ENCODE data around the gene CDYL2. TPM values are rescaled to one million over a fixed set of nuclear protein-coding genes. Genes with fewer than 3 reads are reported as not detected.

CDYL2 gene
- total RNA-seq, 1 donor from 2014 or later = 3.4 TPM

DNA sequence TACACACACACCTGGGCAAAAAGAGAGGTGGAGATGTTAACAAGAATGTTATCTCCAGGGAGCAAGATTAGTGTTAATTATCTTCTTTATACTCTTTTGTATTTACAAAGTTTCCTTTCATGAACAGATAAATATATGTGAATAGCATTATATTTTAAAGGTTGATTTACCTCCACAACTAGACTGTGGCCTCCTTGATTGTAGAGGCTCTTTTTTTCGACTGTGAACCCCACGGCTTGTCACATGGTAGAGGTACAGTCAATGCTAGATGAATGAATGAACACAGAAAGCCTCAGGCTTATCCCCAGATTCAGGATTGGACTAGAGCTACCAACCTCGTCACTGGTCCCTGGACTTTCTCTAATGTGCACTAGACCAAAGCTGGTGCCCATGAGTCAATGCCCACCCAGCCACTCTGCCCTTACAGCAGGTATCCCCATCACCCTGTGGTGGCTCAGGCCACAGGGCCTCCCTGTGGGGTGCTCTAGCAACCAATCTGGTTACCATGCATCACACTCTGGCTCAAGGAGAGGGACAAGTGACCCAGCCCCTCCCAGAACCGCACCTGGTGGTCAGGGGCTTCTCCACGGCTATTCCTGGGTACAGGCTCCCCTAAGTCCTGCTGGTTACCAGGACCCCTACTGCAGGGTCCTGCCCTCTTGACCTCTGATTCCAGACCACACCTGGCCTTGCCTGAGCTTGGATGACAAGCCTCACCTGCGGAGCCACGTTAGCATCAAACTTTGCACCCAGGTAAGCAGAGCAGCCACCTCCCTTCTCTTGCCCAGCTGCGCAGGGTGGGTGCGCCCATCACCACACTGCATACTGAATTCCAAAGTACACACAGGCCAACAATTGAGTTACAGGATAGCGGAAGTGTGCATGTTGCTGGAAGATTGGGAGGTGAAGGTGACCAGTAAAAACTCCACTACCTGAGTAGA is 101.0 kb downstream of the CDYL2 start:
- Mint-ChIP-seq H3K4me1 (peaks cover 8% of the 10 kb centered on the region), H3K9me3 (no peaks in the 10 kb centered on the region), H3K36me3 (ENCODE audit: low read depth) (no peaks in the 10 kb centered on the region), H3K27me3 (no peaks in the 10 kb centered on the region), H3K4me3 (no peak overlapping the region), H3K27ac (no peak overlapping the region)
- POLR2A ChIA-PET = no interaction called here
- intact Hi-C loops (cut with micrococcal nuclease) = no loop called here
- DNase-seq (no peak), ATAC-seq (ENCODE audit: low read depth) (no peak)
- TF ChIP-seq, protein P1, sequence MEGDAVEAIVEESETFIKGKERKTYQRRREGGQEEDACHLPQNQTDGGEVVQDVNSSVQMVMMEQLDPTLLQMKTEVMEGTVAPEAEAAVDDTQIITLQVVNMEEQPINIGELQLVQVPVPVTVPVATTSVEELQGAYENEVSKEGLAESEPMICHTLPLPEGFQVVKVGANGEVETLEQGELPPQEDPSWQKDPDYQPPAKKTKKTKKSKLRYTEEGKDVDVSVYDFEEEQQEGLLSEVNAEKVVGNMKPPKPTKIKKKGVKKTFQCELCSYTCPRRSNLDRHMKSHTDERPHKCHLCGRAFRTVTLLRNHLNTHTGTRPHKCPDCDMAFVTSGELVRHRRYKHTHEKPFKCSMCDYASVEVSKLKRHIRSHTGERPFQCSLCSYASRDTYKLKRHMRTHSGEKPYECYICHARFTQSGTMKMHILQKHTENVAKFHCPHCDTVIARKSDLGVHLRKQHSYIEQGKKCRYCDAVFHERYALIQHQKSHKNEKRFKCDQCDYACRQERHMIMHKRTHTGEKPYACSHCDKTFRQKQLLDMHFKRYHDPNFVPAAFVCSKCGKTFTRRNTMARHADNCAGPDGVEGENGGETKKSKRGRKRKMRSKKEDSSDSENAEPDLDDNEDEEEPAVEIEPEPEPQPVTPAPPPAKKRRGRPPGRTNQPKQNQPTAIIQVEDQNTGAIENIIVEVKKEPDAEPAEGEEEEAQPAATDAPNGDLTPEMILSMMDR (IDR thresholded peaks at IDR 0.05) = no peak
- CTCF ChIA-PET = no interaction called here

DNA sequence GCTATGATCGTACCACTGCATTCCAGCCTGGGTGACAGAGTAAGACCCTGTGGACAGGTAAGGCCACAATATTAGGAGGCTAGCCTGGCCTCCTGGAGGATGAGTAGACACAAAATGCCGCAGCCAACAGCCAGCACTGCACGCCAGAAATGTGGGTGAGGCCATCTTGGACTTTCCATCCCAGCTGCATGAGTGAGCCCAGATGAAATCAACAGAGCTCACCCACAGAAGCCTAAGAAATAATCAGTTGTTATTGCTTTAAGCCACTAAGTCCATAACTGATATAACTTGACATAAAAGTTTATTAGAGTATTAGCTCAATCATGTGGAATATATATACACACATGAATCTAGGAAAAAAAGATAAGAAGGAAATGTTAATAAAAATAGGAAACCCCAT is 101.7 kb downstream of the CDYL2 start:
- Mint-ChIP-seq H3K4me3 (no peak overlapping the region), H3K4me1 (peaks cover 8% of the 10 kb centered on the region), H3K9me3 (no peaks in the 10 kb centered on the region), H3K36me3 (ENCODE audit: low read depth) (no peaks in the 10 kb centered on the region), H3K27me3 (no peaks in the 10 kb centered on the region), H3K27ac (no peak overlapping the region)
- ChIA-PET CTCF (no interaction called here), POLR2A (no interaction called here)
- intact Hi-C loops (cut with micrococcal nuclease) = no loop called here
- ATAC-seq (ENCODE audit: low read depth) (no peak), DNase-seq (no peak)
- TF ChIP-seq, protein P1 (IDR thresholded peaks at IDR 0.05) = no peak

DNA sequence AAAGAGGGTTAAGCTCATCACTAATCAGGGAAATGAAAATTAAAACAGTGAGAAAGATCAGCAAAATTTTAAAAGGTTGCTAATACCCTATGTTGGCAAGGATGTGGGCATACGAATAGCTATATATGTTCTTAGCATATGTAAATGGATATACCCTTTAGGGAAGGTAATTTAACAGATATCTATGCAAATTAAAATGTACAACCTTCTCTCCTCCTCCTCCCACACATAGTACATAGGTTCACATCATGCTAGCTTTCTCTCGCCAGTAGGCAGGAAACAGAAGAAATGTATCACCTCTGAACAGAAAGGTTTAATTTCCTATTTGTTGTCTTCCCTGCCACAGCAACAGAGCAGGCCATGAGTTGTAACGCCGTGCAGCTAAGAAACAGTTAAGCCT is 103.8 kb downstream of the CDYL2 start:
- peaks cover 7% of the 10 kb centered on the region for H3K9me3 Mint-ChIP-seq
- POLR2A ChIA-PET = no interaction called here
- DNase-seq (no peak), ATAC-seq (ENCODE audit: low read depth) (no peak)
- CTCF ChIA-PET = interaction anchor here (0.8 kb wide), 1 partner anchor 18 kb away, joined by 3 read pairs; no protein-coding TSS in a partner anchor
- H3K27me3 Mint-ChIP-seq = no peaks in the 10 kb centered on the region
- H3K27ac Mint-ChIP-seq = no peak overlapping the region
- peaks cover 8% of the 10 kb centered on the region for H3K4me1 Mint-ChIP-seq
- TF ChIP-seq, protein P1 (IDR thresholded peaks at IDR 0.05) = no peak
- intact Hi-C loops (cut with micrococcal nuclease) = no loop called here
- H3K4me3 Mint-ChIP-seq = no peak overlapping the region
- H3K36me3 Mint-ChIP-seq (ENCODE audit: low read depth) = no peaks in the 10 kb centered on the region

DNA sequence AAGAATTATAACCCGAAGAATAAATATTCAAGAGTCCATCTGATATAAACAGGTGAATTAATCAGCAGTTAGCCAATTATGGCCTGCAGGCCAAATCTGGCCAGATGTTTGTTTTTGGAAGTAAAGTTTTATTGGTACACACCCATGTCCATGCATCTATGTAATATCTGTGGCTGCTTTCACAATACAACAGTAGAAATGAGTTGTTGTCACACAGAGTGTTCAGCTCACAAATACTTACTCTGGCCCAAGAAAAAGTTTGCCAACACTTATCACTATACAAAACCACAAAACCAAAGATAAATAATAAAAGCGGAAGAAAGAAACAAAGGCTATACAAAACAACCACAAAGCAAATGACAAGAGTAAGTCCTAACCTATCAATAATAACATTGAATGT is 109.4 kb downstream of the CDYL2 start:
- H3K27ac Mint-ChIP-seq = no peak overlapping the region
- H3K4me1 Mint-ChIP-seq = peaks cover 25% of the 10 kb centered on the region
- H3K36me3 Mint-ChIP-seq (ENCODE audit: low read depth) = no peaks in the 10 kb centered on the region
- TF ChIP-seq, protein P1 (IDR thresholded peaks at IDR 0.05) = no peak
- intact Hi-C loops (cut with micrococcal nuclease) = no loop called here
- H3K4me3 Mint-ChIP-seq = no peak overlapping the region
- ChIA-PET POLR2A (no interaction called here), CTCF (no interaction called here)
- ATAC-seq (ENCODE audit: low read depth) = no peak
- H3K27me3 Mint-ChIP-seq = peaks cover 3% of the 10 kb centered on the region
- DNase-seq = no peak
- peaks cover 7% of the 10 kb centered on the region for H3K9me3 Mint-ChIP-seq

DNA sequence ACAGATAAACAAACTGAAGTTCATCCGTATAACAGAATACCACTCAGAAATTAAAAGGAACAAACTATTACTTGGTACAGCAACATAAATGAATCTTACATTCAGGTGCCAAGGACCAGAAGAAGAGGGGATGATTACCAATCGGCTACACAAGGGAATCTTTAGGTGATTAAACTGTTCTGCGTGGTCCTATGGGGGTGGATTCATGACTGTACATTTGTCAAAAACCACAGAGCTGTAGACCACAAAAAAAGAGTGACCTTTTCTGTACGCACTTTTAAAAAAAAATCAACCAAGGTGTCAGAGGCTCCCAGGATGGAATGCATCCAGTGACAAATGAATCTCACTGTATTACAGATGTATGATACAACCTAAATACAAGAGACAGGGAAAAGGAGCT is 110.8 kb downstream of the CDYL2 start:
- DNase-seq (no peak), ATAC-seq (ENCODE audit: low read depth) (no peak)
- H3K27ac Mint-ChIP-seq = no peak overlapping the region
- H3K36me3 Mint-ChIP-seq (ENCODE audit: low read depth) = no peaks in the 10 kb centered on the region
- peaks cover 3% of the 10 kb centered on the region for H3K27me3 Mint-ChIP-seq
- no peak overlapping the region for H3K4me3 Mint-ChIP-seq
- TF ChIP-seq, protein P1 (IDR thresholded peaks at IDR 0.05) = no peak
- H3K4me1 Mint-ChIP-seq = peaks cover 26% of the 10 kb centered on the region
- ChIA-PET POLR2A (interaction anchor here (0.6 kb wide), 1 partner anchor 17 kb away, joined by 3 read pairs; no protein-coding TSS in a partner anchor), CTCF (no interaction called here)
- H3K9me3 Mint-ChIP-seq = peaks cover 7% of the 10 kb centered on the region
- intact Hi-C loops (cut with micrococcal nuclease) = no loop called here
